GOT3 (cell line): ENCODE measurements around the gene SAP30BP.
A peak's percentile ranks its signal among the peaks of the same experiment; 100 is the strongest.

Source experiments
- DNase-seq: peaks from one replicate; lab custom pipeline; 2025; ENCODE audit warnings: mixed read lengths; lab: John Stamatoyannopoulos, UW

The SAP30BP gene

DNA sequence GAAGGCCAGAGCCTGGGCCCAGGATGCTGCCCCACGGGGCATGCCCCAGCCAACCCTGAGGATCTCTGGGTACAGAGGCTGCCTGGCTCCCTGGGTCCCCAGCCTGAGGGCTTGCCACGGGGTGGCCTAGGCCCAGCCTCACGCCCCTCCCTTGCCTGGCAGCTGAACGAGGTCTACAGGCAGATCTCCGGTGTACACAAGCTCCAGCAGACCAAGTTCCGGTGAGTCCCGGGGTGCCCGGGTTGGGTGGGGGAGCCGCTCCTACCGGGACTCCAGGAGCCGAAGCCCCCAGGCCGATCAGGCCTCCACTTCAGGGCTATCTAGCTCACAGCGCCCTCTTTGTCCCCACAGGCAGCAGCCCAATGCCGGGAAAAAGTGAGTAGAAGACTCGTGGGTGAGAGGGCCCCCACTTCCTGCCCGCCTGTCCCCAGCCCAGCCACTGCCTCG lies 73.5 kb downstream of the SAP30BP start:
- no peak for DNase-seq

DNA sequence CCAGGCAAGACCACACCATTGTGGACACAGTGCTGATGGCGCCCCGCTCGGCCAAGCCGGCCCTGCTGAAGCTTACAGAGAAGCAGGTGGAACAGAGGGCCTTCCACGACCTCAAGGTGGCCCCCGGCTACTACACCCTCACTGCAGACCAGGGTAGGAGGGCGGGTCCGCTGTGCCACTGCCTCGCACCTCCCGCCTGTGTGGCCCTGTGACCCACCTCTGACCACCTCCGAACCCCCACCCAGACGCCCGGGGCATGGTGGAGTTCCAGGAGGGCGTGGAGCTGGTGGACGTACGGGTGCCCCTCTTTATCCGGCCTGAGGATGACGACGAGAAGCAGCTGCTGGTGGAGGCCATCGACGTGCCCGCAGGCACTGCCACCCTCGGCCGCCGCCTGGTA lies 75.2 kb downstream of the SAP30BP start:
- no peak for DNase-seq

DNA sequence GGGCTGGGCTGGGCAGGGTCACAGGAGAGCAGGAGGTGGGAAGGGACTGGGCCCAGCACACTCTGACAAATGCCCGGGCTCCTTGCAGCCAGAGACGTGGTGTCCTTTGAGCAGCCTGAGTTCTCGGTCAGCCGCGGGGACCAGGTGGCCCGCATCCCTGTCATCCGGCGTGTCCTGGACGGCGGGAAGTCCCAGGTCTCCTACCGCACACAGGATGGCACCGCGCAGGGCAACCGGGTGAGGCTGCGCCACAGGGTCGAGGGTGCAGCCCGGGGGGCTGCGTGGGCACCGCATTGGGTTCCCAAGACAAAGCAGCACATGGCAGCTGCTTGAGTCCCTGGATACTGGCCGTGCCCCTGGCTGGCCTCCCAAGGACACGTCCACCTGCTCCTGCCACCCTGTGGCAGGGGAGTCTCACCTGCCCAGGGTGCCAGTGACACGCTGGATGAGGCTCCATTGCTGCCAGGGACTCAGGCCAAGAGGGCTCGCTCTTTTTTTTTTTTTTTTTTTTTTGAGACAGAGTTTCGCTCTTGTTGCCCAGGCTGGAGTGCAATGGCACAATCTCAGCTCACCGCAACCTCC lies 76.6 kb downstream of the SAP30BP start:
- no peak for DNase-seq

DNA sequence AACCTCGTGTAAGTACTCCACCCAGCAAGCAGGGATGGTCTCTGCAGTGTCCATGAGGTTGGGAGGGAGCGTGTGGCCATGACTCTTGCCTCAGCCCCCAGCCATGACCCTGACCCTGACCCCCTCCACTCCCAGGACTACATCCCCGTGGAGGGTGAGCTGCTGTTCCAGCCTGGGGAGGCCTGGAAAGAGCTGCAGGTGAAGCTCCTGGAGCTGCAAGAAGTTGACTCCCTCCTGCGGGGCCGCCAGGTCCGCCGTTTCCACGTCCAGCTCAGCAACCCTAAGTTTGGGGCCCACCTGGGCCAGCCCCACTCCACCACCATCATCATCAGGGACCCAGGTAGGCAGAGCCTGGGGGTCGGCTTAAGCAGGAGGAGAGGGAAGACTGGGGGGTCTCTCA lies 81.6 kb downstream of the SAP30BP start:
- DNase-seq = no peak

DNA sequence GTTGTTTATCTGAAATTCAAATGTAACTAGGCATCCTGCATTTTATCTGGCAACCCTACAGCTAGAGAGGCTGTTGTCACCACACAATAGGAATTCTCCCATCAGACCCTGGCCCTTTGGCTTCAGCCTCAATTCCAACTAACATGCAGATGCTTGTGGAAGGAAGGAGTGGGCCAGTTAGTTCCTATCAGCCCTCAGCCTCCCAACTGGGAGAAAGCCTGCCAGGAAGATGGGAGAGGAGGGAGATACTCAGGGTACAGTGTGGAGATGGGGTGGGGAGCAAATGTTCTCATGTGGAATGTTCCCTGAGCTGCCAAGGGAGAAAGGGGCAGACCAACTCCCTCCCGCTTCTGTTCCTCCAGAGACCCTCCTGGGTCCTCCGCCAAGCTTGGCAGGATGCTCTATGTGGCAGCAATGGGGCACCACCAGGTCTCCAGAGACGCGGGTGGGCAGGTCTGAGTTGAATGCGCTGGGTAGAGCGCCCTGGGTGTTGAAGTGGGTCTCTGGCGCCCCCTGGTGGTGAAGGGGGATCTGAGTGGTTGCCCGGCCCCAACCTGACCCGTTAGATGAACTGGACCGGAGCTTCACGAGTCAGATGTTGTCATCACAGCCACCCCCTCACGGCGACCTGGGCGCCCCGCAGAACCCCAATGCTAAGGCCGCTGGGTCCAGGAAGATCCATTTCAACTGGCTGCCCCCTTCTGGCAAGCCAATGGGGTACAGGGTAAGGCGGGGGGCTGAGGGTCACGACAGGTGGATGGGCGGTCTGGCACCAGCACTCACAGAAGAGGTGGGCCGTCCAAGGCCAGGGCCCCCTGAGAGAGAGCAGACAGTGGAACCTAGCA lies 82.6 kb downstream of the SAP30BP start:
- DNase-seq = peak; percentile 56

DNA sequence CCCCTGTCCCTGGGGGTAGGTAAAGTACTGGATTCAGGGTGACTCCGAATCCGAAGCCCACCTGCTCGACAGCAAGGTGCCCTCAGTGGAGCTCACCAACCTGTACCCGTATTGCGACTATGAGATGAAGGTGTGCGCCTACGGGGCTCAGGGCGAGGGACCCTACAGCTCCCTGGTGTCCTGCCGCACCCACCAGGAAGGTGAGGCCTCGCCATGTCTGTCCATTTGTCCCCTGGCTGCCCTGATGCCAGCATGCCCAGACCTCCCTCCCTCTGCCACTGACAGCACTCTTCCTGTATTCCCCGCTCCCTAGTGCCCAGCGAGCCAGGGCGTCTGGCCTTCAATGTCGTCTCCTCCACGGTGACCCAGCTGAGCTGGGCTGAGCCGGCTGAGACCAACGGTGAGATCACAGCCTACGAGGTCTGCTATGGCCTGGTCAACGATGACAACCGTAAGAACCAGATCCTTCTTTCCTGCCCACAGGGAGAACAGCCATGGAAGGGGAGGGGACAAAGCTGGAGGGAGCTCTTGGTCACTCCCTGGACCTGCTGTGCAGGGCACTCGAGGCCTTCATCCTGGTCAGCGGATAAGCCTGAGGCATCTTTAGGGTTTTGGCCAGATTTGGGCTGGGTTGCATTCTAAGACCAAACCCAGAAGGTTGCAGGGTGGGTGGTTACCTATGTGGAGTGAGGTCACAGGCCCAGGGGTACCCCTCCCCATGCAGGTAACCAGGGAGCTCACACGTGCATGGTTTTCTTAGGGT lies 83.7 kb downstream of the SAP30BP start:
- DNase-seq = no peak

DNA sequence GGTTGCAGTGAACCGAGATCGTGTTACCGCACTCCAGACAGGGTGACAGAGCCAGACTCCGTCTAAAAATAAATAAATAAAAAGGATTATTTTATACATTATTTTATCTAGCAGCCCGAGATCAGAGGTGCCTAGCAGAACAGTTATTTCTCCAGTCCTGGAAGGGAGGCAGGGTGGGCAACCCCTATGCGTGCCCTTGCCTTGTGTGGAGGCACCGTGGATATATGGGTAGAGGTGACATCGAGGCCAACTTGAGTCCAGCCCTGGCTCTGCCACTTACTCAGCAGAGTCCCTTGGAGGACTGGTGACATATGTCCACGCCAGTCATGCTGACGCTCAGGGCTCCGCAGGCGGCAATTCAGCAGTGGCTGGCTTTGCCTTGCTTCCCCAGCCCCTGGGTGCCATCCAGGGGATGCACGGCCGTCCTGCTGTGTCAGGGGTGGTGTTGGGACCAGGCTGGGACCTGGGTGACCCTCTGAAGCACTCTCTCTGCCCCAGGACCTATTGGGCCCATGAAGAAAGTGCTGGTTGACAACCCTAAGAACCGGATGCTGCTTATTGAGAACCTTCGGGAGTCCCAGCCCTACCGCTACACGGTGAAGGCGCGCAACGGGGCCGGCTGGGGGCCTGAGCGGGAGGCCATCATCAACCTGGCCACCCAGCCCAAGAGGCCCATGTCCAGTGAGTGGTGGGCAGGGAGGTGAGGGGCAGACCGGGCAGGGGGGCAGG lies 84.7 kb downstream of the SAP30BP start:
- DNase-seq = no peak

DNA sequence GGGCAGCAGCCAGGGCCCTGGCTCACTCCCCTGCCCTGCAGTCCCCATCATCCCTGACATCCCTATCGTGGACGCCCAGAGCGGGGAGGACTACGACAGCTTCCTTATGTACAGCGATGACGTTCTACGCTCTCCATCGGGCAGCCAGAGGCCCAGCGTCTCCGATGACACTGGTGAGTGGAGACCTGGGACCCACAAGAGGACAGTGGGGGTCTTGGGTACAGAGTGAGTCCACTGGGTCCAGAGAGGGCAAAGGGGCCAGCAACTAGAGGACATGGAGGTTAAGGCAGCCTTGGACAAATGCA lies 85.2 kb downstream of the SAP30BP start:
- no peak for DNase-seq

DNA sequence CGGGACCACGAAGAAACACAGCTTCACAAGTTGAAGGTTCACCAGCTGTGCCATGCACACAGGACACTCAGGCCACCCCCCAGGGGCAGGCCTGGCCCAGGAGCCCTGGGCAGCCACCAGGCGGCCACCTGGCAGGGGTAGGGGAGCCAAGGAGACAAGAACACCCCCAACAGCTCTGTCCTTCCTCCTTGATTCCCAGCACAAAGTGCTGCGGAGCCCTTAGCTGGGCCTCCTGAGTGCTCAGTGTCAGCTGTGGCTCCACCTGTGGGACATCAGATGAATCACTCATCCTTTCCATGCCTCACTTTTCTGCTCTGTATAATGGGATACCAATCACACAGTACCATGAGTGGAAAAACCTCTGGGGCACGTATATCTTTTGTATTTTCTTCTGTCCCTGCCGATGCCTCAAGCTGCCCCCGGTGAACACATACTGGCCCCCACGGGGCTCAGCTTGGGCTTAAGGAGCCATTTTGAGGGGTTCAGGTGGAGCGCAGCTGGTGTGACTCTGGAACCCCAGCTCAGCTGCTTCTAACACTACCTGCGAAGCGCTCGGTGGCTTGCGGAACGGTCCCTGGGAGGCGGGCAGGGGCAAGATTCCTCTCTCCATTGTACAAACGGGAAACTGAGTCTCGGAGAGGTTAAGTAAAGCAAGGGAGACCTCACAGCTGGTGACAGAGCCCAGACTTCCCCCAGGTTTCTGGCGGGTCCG lies 85.8 kb downstream of the SAP30BP start:
- DNase-seq = no peak

DNA sequence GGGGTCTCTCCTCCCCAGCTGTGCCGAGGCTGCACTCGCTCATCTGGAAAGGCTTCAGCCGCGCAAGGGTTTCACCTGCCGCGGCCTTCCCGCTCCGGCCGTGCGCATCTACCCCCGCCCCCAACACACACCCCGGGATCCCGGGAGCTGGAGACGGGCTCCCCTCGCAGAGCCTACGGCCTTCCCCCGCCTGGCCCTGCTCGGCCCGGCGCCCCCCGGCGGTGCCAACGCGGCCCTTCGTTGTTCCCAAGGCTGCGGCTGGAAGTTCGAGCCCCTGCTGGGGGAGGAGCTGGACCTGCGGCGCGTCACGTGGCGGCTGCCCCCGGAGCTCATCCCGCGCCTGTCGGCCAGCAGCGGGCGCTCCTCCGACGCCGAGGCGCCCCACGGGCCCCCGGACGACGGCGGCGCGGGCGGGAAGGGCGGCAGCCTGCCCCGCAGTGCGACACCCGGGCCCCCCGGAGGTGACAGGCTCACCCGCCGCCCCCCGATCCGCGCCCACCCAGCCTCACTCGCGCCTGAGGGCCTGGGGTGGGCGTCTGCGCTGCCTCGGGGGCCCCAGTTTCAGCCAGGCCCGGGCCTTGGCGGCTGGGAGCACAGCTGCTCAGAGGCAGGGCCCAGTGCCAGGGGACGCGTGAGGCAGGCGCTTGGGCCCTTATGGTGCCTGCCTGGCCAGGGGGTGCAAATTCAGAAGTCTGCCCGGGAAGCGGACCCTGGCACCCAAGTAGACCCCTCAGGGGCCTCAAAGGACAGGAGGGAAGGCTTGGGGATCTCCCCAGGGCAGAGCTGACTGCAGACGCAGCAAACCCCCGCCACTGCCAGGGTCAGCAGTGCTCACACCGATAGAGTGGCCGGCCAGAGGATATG lies 86.6 kb downstream of the SAP30BP start:
- DNase-seq = no peak

DNA sequence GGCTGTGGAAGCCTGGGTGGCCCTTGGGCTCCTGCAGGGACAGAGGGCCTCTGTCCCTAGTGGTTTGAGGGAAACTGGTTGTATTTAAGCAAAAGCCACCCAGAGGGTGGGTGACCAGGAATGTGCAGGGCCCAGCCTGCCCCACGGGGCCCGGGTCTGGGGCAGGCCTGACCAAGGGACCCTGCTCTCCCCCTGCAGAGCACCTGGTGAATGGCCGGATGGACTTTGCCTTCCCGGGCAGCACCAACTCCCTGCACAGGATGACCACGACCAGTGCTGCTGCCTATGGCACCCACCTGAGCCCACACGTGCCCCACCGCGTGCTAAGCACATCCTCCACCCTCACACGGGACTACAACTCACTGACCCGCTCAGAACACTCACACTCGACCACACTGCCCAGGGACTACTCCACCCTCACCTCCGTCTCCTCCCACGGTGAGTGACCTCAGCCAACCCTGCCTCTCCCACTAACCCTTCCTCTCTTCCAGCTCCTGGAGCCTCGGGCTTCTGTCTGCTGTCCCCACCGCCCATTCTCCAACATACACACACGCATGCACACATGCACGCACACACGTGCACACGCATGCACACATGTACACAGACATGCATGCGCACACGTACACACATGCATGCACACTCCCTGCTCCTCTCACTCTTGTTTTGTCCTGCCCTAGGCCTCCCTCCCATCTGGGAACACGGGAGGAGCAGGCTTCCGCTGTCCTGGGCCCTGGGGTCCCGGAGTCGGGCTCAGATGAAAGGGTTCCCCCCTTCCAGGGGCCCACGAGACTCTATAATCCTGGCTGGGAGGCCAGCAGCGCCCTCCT lies 87.5 kb downstream of the SAP30BP start:
- DNase-seq = no peak

DNA sequence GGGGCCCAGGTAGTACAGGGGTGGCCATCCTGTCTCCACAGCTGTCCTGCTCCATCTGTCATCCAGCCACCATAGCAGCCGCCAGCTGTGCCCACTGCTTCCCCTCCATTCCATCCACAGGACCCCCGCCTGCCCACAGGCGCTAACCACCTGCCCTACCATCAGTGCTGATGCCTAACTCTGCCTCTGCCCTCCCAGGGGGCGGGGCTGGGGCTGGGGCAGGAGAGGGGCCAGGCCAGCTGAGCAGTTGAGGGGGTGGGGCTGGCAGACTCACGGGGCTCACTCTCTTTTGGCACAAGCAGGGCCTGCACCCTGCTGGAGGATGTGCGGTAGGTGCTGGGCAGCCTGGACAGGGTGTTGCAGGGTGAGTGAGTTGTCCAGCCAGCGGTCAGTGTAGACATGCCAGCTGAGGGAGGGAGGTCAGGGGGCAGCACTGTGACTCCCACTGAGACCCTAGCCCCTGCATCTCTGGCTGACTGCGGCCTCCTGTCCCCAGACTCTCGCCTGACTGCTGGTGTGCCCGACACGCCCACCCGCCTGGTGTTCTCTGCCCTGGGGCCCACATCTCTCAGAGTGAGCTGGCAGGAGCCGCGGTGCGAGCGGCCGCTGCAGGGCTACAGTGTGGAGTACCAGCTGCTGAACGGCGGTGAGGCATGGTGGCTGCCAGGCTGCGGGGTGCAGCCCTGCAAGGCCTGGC lies 88.2 kb downstream of the SAP30BP start:
- no peak for DNase-seq

DNA sequence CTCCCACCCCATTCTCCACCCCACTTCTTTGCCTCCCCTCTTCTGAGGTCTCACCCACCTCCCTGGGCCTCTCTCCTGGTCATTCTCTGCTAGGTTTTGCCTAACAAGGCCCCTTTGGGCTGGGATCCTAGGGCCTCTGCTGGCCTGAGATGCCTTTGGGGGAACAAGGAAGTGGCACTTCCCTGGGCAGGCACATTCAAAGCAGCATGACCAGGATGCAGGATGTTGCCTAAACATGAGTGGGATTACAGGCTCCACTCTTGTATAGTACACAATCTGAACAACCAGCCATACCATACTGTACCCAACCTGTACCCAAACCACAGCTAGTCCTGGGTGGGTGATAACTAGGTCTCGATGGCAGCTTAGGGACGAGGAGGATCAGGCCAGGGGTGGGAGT lies 88.9 kb downstream of the SAP30BP start:
- no peak for DNase-seq

DNA sequence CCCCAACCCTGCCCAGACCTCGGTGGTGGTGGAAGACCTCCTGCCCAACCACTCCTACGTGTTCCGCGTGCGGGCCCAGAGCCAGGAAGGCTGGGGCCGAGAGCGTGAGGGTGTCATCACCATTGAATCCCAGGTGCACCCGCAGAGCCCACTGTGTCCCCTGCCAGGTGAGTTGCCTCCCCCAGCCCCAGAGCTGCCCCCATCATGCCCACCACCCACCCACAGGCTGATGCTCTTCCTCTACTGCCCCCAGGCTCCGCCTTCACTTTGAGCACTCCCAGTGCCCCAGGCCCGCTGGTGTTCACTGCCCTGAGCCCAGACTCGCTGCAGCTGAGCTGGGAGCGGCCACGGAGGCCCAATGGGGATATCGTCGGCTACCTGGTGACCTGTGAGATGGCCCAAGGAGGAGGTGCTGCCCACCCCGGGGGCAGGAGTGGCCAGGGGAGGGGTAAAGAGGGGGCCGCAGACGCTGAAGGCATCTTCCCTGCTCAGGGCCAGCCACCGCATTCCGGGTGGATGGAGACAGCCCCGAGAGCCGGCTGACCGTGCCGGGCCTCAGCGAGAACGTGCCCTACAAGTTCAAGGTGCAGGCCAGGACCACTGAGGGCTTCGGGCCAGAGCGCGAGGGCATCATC lies 89.4 kb downstream of the SAP30BP start:
- DNase-seq = no peak

DNA sequence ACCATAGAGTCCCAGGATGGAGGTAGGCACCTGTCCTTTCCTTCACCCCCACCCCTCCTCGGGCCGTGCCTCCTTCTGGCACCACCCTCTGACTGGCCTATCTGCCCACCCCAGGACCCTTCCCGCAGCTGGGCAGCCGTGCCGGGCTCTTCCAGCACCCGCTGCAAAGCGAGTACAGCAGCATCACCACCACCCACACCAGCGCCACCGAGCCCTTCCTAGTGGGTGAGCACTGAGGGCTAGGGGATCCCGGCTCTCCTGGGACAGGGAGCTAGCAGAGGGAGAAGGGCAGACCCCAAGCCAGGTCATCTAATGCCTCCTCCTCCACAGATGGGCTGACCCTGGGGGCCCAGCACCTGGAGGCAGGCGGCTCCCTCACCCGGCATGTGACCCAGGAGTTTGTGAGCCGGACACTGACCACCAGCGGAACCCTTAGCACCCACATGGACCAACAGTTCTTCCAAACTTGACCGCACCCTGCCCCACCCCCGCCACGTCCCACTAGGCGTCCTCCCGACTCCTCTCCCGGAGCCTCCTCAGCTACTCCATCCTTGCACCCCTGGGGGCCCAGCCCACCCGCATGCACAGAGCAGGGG lies 90.0 kb downstream of the SAP30BP start:
- DNase-seq = no peak
